Stimulated activated CD4-positive, alpha-beta T cell treated with anti-CD3 and anti-CD28 coated beads, Interleukin-4, amount 100 ng/mL, for 48 hours (primary cell): ENCODE measurements around the gene PNPLA7.
A peak's percentile ranks its signal among the peaks of the same experiment; 100 is the strongest.

Experiments used
- DNase-seq, 2 donors: peaks; one replicate each; pipeline ENCODE4 v3.0.0-alpha.2; 2020; ENCODE audit warnings: low read depth in 2 of 2

The PNPLA7 gene

GRCh38 chr9:137462396-137462985 lies 87.7 kb downstream of the PNPLA7 start:
- DNase-seq = no peak

DNA sequence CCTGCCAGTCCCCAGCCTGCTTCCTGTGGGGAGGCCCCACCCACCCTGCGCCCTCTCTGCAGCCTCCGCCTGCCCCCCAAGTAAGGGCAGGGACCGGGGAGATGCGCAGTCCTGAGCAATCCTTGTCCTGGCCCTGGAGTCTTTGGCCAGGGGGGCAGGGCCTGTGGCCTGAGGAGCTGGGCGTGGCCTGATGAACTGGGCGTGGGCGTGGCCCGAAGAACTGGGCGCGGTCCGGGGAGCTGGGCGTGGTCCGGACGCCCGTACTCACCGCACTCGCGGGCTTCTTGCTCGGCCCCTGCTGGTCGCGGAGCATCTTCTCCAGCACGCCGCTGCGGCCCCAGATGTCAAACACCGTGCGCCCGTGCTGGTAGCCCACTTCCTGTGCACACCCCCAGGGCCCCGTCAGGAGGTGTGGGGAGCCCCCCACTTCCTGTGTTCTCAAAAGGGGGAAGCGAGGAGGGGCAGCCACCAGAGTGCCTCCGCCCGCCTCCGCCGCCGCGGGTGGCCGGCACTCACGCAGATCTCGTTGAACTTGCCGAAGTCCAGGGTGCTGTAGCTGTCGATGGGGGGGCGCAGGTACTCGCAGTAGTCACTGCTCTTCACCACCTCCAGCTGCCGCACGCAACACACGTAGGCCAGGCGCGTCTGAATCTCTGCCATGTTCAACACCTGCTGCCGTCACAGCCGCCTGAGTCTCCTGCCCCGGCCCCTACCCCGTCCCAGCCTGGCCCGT lies 88.4 kb downstream of the PNPLA7 start:
- DNase-seq = peak; percentile 76 to 77

GRCh38 chr9:137461316-137461662 lies 88.9 kb downstream of the PNPLA7 start:
- no peak for DNase-seq

DNA sequence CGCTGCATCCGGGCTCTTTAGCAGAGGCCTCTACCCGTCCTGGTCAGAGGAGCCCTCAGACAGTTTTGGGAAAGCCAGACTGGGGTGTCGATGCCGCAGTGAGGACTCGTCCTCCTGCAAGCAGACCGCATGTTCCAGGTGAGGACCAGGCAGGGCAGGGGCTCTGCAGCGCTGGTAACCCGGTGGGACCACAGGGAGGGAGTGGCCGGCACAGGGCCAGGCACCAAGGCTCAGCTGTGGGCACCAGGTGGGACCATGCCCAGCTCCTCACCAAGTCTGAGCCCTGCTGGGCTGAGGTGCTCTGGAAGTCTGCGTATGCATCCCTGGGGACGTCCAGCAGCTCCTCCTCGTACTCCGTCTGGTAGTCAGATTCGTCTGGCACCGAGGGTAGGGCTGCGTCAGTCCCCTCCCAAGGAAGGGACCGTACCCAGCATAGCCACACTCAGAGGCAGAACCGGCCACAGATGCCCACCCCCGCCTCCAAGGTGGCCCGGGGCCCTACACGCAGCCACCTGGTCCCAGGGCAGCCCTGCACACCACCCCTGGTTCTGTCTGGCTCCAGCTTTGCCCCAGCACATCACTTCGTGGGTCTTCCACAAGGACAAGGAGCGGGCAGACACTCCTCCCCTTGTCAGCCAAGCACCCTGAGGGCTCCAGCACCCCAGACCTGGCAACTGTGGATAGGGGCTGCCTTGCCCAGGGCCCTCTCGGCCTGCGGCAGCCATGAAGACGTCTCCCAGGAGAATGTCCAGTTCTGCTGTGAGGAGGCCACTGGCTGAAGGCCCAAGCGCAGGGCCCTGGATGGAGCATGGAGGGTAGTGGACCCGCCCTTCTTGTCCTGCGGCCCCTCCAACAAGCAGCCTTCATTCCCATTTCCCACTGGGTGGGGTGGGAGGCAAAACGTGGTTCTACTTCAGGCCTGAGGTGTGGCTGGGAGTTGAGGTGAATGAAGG lies 89.6 kb downstream of the PNPLA7 start:
- no peak for DNase-seq

DNA sequence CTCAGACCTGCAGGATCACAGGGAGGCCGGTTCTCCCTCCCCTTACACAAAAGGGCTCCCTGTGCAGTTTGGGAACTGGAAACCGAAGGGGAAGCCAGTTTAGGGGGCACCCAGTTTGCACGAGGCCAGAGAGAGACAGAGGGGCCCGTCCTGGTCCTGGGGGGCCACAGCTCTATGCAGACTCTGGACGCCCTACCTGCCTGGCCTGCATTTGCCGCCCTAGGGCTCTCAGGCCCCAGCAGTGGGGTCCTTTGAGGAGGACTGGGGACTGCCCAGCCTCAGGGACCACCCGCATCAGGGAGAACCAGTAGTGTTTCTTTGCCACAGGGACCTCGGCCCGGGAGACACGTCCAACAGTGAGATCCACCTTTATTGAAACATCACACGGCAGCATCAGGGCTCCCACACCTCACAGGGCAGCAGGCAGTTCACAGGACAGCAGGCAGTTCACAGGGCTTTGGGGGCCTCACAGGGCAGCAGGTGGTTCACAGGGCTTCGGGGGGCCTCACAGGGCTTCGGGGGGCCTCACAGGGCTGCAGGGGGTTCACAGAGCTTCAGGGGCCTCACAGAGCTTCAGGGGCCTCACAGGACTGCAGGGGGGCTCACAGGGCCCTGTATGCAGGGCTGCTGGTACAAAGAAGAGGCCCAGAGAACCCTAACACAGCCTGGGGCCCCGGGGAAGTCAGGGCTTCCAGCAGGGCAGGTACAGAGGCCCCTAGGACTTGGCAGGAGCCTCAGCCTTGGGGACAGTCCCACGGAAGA lies 90.4 kb downstream of the PNPLA7 start:
- DNase-seq = no peak

- DNase-seq = peak; percentile 94 to 95
Measured at GRCh38 chr9:137459152-137459600, 91.0 kb downstream of the PNPLA7 start, which contains the start of gene NSMF. TSS of gene NSMF (minus strand) at chr9:137459334. CDS start at chr9:137459102, 232 bp downstream.

DNA sequence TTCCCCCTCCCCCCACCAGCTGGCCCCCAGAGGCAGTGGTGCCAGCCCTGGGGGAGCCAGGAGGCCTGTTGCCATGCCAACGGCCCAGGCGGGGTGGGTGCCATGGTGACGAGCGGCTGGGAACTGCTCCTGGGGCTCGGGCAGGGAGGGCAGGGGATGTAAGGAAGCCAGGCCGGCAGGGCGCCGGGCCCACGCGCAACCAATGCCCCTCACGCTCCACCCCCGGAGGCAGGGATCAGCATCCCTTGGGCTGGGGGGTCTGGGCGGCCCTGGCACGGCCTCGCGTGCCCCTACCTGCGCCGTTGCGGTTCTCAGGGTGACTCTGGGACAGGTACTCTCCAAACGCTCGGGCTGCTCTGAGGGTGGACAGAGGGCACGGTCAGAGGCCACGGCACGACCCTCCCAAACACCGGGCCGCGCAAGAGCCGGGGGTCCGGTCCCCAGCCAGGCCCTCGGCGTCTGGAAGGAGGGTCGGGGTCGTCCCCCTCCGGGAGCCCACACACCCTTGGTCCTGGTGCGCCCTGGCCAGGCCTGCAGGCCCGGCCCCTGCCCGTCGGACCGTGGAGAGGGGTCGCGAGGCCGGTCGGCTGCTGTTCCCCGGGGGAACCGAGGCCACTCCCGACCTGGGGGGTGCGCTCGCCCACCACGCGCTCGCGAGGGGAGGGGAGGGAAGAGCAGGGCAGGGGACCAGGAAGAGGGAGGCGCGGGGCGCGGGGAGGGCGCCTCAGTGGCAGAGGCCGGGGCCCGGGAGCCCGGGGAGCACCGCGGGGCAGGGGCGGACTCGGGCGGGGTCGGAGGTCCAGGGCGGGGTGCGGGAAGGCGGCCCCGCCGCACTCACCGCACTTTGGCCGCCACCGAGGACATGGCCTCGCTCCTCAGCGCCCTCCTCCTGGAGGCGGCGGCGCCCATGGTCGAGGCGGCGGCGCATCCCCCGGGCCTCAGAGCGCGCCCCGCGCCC lies 91.7 kb downstream of the PNPLA7 start:
- DNase-seq = no peak

DNA sequence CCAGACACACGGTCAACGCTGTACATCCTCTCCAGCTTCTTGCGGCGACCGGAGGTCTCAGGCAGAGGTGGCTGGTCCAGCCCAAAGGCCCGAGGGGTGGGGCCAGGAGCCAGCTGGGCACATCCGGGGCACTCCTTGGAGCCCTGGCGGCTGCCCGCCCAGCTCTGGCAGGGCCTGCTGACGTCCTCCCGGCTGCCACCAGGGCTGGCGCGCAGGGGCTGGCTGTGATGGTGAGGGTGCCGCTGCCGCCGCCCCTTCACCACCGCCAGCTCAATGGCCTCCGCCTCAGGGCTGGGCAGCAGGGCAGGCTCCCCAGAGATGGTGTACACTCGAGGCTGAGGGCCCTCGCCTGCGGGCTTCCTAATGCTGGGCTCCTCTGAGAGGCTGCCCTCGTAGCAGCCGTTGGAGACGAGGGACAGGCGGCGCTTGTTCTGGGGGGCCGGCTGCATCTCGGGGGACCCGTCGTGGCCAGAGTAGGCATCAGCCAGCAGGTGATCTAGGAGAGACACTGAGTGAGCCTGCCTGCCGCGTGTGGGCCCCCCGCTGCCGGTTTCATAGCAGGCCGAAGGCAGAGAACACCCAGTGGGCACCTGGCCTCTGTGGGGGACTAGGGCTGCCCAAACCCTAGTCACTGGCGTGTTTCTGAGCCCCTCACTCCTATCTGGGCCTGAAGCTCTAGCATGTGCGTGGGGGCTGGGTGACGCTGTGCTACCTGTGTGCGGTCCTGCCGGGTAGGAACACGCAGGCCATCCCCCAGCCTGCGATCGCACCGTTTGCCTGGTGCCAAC lies 92.6 kb downstream of the PNPLA7 start:
- DNase-seq = no peak

DNA sequence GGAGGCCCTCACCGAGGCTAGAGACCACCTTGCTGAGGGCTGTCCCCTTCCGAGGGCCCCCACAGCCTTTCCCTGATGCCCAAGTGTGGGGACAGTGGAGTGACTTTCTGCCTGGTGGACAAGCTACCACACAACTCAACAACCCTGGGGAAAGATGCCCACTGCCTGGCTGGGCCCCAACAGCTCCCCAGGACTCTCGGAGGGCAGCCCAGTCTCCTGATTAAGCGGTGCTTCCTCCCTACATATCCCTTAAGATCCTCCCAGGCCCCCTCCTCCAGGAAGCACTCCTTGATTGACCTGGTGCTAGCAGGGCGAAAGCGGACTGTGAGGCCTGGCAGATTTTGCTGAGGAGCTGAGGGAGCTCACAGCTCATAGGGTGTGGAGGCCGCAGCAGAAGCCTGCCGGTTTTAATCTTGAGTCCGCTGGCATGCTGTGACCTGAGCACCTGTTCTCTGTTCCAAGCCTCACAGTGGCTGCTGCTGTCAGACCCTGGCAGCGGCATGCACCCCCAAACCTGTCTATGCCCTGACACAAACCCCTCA lies 93.3 kb downstream of the PNPLA7 start:
- no peak for DNase-seq

DNA sequence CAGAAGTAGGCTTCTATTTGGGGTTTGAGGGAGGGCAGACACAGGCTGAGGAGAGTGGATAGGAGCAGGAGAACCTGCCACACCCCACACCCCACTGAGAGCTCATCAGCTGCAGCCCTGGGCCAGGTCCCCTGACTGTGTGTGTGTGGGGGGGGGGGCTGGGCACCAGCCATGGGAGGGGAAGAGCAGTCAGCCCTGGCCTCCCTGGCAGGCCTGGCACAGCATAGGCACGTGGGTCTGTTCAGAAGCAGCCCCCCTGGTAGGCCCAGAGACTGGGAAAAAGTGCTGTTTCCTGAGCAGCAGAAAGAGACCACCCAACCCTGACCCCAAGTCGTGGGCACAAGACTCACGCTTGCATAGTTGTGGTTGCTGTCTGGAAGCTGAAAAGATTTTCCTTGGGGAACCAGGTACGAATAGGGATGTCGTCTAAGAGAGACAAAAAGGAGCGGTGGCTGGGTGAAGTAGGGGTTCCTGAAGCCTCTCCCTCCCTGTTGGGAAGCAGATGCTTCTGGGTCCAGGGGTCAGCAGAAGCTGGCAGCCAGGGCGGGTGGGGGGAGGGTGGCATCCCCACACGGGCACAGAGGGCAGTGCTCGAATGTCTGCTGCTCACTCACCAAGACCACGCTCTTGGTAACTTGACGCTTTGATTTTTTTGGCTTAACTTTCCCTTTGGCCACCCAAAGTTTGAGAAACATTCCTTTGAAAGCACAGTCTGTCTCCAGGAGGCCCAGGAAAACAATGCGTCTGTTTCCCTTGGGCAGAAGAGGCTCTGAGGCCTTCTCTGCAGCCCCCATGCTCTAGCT lies 93.9 kb downstream of the PNPLA7 start:
- DNase-seq = no peak

DNA sequence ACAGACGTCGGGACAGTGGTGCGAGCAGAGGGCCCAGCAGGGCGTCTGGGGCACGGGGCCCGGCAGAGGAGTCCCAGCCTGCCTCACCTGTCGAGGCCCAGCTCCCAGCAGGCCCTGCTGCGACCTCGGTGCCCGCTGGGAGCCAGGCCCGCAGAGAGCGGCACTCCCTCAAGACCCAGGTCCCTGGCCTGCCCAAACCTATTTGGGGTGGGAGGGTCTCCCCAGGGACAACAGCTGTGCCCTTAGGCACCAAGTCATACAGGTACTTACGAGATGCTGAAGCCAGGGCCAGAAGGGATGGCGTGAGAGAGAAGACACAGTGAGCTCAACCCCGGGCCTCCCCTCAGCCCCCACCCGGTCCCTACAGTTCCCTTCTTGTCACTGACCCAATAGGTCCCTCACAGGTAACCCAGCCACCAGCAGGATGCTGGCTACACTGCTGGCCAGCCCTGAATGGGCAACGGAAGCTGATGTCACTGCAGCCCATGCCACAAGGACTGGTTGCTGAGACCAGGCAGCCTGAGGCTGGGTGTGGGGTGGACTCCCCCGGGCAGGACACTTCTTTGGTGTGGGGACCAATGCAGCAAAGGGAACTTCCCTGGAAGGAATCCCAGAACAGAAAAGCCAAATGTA lies 94.7 kb downstream of the PNPLA7 start:
- DNase-seq = no peak

DNA sequence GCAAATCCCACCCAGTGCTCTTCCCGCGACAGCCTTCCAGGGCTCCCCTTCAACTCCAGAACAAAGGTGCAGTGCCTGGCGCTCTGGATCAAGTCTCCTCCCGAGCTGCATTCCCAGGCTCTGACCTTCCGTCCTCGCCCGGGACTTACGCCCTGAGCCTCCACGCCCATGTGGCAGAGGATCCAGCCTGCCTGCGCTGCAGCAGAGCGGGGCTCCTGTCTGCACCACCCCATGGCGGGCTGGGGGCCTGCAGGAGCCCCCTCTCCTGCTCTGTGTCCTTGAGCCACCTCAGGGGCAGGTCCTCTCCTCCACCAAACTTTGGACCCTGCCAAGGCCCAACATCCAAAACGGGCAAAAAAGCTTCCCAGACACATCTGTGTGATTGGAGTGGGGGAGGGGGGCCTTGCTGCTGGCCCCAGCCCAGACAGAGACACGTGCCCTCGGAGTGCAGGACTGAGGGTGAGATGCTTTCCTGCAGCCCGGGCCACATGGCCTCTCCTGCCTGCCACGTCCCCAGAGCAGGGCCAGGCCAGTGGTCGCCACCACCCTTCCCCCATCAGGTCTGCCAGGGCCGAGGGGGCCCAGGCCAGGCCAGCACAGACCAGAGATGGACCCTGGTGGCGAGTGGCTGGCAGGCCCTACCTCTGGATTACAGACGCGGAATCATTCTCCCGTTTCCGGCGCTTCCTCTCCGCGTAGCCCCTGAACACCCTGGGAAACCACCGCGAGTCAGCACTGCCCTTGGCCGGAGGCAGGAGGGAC lies 95.4 kb downstream of the PNPLA7 start:
- DNase-seq = no peak

- peak in 1 of 2 donors; percentile 50 for DNase-seq
Measured at GRCh38 chr9:137454145-137454596, 96.0 kb downstream of the PNPLA7 start.

- peak; percentile 38 to 65 for DNase-seq
Measured at GRCh38 chr9:137453643-137454081, 96.5 kb downstream of the PNPLA7 start.

- no peak for DNase-seq
Measured at GRCh38 chr9:137452761-137453642, 97.2 kb downstream of the PNPLA7 start.
